Measurements from ENCODE around the gene PLEKHN1.

PLEKHN1 gene

DNA sequence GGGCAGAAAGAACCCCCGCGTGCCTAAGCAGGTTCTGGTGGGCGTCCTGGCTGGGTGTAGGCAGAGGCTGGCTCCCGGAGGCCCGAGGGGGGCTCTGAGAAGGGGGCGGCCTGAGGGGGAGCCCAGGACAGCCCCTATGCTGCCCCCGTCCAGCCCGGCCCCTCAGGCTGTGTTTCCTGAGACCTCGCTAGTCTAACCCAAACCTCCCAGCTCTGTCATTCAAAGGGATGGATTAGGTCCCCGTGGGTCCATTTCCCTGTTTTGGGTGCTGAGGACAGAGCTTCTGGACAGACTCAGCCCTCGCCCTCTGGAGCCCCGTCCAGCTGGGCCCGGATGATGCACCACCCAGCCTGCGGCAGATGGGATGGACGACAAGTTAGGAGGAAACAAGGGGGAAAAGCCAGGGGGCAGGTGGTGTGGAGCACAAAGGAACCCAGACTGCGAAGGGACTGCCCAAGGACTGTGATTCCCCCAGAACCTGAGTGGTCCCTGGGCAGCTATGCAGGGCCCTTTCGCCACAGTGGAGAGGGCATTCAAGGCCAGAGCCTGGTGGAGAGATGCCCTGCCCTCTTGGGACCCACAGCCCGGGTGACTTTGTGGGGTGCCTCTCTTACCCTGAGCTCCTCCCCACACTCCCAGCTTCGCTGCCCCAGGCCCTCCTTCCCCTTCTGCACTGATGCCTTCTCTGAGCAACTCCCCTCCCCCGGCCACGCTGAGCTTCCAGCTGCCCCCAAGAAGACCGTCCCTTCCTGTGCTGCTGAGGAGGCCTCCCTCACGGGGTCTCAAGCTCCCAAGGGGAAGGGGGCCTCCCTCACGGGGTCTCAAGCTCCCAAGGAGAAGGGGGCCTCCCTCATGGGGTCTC, 30.8 kb downstream of the PLEKHN1 start:
- in situ Hi-C loops (cut with HindIII; ENCODE audit: low pct_ligation_motif_present, low sequenced_read_pairs) = no loop called here
- no peak overlapping the region for H3K4me3 ChIP-seq (ENCODE audit: low read depth, low read length)
- no peak overlapping the region for H3K27ac ChIP-seq
- H3K36me3 ChIP-seq (replicated peaks) = no peaks in the 10 kb centered on the region
- TF ChIP-seq, protein P1, sequence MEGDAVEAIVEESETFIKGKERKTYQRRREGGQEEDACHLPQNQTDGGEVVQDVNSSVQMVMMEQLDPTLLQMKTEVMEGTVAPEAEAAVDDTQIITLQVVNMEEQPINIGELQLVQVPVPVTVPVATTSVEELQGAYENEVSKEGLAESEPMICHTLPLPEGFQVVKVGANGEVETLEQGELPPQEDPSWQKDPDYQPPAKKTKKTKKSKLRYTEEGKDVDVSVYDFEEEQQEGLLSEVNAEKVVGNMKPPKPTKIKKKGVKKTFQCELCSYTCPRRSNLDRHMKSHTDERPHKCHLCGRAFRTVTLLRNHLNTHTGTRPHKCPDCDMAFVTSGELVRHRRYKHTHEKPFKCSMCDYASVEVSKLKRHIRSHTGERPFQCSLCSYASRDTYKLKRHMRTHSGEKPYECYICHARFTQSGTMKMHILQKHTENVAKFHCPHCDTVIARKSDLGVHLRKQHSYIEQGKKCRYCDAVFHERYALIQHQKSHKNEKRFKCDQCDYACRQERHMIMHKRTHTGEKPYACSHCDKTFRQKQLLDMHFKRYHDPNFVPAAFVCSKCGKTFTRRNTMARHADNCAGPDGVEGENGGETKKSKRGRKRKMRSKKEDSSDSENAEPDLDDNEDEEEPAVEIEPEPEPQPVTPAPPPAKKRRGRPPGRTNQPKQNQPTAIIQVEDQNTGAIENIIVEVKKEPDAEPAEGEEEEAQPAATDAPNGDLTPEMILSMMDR (IDR thresholded peaks at IDR 0.05; ENCODE audit: low read depth, low read length, missing control alignments) = no peak
- no peaks in the 10 kb centered on the region for H3K27me3 ChIP-seq (replicated peaks)
- DNase-seq = no peak

DNA sequence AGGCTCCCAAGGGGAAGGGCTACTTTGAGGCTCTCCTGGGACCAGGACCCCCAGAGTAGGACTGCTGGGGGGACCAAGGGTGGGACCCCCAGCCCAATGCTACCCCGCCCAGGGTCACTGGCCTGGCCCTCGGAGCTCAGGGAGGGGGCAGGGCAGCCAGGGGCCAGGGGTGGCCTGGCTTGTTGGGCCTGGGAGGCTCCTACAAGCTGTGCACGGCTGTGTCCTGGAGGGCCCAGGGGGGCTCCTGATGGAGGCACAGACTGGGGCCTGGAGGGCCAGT, 31.4 kb downstream of the PLEKHN1 start:
- Histone ChIP-seq H3K4me3 (ENCODE audit: low read depth, low read length) (no peak overlapping the region), H3K27me3 (replicated peaks) (no peaks in the 10 kb centered on the region), H3K36me3 (replicated peaks) (no peaks in the 10 kb centered on the region), H3K27ac (no peak overlapping the region)
- no peak for DNase-seq
- in situ Hi-C loops (cut with HindIII; ENCODE audit: low pct_ligation_motif_present, low sequenced_read_pairs) = no loop called here
- TF ChIP-seq, protein P1 (IDR thresholded peaks at IDR 0.05; ENCODE audit: low read depth, low read length, missing control alignments) = no peak

DNA sequence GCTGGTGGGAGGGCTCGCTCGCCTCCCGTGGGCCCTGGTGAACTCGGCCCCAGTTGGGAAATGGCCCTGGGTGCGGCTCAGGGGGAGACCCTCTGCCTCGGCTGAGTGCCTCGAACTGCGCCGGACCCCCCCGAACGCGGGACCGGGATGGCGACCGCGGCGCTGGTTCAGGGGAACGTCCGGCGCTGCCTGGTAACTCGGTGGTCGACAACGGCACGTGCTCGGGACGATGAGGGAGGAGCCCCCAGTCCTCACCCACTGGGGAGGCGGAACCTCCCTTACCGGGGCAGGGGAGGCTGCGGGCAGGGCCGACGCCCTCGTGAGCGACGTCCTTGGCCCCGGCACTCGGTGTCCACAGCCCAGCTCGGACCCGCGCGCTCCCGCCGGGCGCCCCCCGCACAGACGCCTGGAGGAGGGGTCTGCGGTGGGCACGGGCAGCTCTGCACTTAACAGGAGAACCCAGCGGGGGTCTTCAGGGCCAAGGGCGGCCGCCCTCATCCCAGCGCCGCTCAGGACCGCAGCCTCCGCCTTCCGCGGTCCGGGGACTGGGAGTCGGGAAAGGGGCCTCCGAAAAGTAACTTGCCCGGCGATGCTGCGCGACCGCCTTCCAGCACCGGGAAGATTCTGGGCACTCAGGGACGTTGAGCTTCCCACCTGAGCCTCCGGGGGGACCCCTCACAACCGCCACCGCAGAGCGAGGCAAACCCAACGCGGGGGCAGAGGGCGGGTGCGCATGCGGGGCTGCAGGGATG, 31.9 kb downstream of the PLEKHN1 start:
- TF ChIP-seq, protein P1 (IDR thresholded peaks at IDR 0.05; ENCODE audit: low read depth, low read length, missing control alignments) = no peak
- H3K36me3 ChIP-seq (replicated peaks) = no peaks in the 10 kb centered on the region
- H3K27me3 ChIP-seq (replicated peaks) = no peaks in the 10 kb centered on the region
- in situ Hi-C loops (cut with HindIII; ENCODE audit: low pct_ligation_motif_present, low sequenced_read_pairs) = no loop called here
- H3K27ac ChIP-seq = no peak overlapping the region
- H3K4me3 ChIP-seq (ENCODE audit: low read depth, low read length) = peak overlapping the region; percentile 57
- no peak for DNase-seq

DNA sequence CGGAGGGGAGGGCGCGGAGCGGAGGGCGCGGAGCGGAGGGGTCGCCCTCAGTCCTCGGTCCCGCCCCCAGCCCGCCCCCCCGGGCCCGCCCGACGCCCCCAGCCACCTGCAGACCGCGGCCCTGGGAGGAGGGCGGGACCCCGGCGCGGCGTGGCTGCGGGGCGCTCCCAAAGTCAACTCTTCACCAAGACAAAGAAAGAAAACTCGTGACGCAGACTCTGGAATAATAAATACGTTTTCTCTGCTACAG, 32.4 kb downstream of the PLEKHN1 start:
- H3K27me3 ChIP-seq (replicated peaks) = no peaks in the 10 kb centered on the region
- H3K36me3 ChIP-seq (replicated peaks) = no peaks in the 10 kb centered on the region
- no peak for DNase-seq
- in situ Hi-C loops (cut with HindIII; ENCODE audit: low pct_ligation_motif_present, low sequenced_read_pairs) = no loop called here
- H3K4me3 ChIP-seq (ENCODE audit: low read depth, low read length) = peak overlapping the region; percentile 57
- TF ChIP-seq, protein P1 (IDR thresholded peaks at IDR 0.05; ENCODE audit: low read depth, low read length, missing control alignments) = no peak
- H3K27ac ChIP-seq = peak overlapping the region; percentile 97

DNA sequence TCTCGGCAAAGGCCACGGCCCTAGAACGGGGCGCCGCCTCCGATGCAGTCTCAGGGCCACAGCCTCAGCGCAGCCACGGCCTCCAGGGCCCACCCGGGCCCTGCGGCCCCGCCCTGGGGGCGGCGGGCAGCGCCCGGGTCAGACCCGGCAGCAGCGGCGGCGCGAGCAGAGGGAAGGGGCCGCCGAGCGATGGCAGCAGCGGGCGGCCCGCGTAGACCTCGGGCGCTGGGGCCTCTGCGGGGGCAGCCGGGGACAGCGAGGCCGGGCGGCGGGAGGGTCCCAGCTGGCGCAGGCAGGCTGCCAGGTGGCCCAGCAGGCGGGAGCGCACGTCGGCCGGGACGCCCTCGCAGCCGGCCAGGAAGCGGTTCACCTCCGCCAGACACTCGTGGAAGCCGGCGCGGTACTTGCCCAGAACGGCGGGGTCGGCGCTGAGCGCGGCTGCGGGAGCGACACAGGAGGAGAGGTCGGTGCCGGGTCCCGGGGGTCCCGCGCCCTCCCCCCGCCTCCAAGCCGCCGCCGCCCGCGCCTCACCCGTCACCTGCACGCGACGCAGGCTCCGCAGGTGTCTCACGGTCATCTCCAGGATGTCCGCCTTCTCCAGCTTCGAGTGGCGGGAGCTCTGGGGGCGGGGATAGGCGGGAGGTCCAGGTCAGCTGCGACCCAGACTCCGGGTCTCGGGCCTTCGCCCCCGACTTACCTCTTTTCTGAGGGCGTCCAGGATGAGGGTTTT, 32.9 kb downstream of the PLEKHN1 start:
- H3K27ac ChIP-seq = peak overlapping the region; percentile 97

More for the DNA sequence above, 32.9 kb downstream of the PLEKHN1 start:
- H3K36me3 ChIP-seq (replicated peaks) = no peaks in the 10 kb centered on the region
- no peaks in the 10 kb centered on the region for H3K27me3 ChIP-seq (replicated peaks)
- in situ Hi-C loops (cut with HindIII; ENCODE audit: low pct_ligation_motif_present, low sequenced_read_pairs) = no loop called here
- H3K4me3 ChIP-seq (ENCODE audit: low read depth, low read length) = peak overlapping the region; percentile 57
- TF ChIP-seq, protein P1 (IDR thresholded peaks at IDR 0.05; ENCODE audit: low read depth, low read length, missing control alignments) = no peak
- DNase-seq = no peak
